GM19324 (cell line): ENCODE measurements around the gene FAM124A.

Experiments used
- ATAC-seq: cut with Tn5 transposase; IDR thresholded peaks from one replicate; pipeline ENCODE4 v1.9.1; 2021; ENCODE audit warnings: mild to moderate bottlenecking, moderate library complexity; ENCODE audit not compliant: unreplicated experiment, low FRiP score

Gene FAM124A

DNA sequence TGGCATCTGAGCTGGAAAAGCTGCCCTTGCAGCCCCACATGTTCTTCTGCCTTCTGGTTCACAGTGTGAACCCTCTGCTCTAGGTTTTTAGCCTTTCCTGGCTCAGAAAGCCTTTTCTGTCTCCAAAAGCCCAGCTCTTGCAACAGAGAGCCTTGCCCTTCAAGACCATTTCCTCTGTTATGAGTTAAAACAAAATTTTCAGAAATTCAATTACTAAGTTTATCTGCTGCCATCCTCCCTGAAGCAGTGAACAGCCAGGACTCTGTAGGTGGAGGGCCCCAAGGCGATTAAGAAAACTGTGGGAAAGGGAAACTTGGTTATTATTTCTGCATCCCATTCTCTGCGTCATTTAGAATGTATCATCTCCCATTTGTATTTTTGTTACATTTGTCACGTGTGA lies 18.8 kb downstream of the FAM124A start:
- no peak for ATAC-seq

DNA sequence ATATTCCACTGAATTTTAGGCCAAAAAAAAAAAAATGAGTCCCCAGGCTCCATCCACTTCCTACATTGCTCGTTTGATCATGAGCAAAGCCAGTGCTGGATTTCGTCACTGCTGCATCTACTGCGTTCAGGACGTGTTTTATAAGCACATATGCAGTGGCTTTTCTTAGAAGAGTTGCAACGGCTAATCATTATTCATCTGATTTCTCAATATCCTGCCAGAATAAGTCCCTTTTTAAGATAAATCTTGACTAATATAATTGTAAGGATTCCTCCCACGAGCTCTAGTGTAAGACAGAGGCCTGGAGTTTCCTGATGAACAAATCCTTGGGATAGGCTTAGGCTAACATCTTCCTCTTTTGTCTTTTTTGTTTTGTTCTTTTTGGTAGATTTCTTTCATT lies 19.5 kb downstream of the FAM124A start:
- no peak for ATAC-seq

DNA sequence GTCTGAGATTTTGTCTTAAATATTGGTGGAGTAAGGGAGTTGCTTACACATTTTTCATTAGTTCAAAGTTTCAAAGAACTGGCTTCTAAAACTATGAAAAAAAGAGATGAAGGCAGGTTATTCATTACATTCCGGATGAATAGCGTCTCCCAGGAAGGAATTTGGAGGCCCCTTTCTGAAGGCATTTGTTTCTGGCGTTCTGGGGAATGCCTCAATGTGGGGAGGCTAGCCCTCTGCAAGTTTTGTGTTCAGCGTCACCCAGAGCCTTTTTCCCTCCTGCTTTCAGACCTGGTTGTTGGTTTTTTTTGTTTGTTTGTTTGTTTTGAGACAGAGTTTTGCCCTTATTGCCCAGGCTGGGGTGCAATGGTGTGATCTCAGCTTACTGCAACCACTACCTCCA lies 21.0 kb downstream of the FAM124A start:
- no peak for ATAC-seq

DNA sequence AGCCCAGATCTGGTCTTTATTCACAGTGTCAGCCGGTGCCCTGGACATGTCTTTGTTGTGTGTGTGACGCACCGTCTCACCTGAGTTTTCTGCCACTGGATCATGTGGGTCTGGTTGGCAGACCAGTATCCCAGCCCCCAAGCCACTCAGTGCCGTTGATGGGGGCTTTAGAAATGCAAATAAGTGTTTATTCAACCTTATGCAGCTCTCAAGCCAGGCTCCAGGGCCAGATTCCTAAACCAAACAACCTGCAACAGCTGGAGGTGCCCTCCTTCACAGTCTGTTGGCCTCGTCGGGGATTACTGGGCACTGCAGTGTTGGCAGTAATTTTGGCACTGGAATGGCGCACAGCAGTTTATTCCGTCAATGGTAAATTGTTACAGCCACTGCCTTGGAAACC lies 21.6 kb downstream of the FAM124A start:
- no peak for ATAC-seq

DNA sequence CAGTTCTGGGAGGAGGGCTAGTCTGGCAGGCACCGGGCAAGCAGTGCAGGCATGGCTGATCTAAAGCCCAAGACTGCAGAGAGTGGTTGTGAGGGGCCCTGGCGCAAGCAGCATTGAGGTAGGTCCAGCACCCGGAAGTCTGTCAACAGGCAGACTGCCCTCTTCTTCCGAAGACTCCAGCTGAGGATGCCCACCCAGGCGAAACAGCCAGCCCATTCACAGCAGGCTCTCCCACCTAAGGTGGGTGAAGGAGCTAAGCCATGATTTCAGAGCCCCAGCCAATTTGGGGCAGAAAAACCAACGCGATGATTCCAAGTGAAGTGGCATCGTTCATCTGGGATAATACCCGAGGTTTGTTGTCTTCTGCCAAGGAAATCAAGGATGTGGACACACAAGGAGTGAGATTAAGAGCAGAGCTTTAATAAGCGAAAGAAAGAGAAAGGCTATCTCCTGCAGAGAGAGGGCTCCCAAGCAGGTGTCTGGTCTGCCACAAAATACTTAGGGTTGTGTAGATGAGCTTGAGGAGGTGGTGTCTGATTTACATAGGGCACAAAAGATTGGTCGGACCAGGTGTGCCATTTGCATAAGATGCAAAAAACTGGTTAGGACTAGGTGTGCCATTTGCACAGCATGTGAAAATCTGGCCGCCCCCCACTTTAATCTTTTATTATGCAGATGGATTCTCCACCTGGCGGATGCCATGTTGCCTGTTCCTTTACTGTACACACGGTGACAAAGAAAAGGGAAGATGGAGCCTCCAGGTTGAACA lies 22.6 kb downstream of the FAM124A start:
- ATAC-seq: no peak

DNA sequence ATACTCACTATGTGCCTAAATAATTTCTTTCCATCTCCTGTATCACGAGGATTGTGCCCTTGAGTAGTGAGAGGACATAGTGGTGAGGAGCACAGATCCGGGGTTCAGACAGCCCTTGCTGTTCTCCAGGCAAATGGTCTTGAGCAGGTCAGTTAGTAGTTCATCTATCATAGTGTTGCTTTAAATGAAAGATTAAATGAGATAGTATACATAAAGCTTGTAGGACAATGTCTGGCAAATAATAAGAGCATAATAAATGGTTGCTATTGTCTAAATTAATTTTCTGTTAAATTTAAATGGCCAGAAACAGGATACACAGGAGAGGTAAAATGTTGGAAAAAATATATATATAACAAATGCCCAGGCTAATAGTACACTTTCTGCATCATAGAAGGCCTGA lies 23.4 kb downstream of the FAM124A start:
- ATAC-seq: no peak

DNA sequence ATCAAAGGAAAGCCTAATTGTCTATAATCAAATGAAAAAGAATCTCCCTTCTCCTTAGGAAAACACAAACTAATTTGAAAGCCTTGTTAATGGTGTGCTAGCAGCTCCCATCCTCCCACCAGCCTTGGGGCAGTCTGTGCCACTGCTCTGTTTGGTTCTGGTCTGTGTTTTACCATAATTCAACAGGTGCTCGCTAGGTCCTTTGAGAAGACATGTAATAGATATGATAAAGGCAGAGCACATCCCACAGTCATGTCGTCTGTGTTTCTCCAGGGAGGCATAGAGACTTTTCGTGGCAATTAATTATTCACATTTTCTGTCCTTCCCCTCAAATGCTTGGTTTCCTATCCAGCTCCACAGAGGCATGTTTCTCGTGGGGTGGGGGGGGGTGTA lies 23.8 kb downstream of the FAM124A start:
- ATAC-seq: no peak

DNA sequence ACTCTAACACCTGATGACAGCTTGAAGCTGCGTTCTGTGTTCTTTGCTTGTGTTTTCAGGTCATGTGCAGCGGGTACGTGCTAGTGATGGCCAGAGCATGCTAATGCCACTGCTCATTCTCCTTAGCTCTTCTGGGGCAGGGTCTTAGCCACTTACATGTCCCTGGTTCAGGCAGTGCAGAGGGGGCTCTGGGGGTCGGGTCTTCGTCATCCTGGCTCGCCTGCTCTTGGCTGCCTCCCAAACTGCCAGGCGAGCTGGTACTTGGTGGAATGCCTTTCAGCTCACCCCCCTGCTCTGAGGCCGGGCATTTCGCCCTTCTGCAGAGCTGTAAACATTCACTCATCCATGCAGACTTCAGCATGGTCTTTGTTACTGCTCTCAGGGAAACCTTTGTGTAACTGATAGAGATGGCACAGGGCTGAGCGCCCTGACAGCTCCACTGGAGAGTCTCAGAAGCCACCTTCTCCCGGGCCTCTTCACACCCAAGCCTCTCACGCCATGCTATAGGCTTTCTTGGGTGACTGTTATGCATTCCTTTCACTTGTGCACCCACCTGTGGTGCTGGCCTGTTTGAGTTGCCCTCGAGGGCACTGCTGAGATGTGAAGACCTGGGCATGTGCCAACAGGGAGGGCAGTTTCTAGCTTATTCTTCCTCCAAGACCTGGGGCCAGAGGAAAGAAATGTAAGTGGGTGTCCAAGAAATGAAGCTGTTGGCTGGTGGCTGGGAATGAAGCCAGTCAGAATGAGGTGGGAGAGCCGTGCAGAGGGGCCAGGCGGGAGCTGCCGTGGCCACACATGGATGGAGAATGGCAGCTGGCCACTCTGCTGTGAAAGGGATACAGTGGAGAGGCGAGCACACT lies 24.4 kb downstream of the FAM124A start:
- no peak for ATAC-seq

DNA sequence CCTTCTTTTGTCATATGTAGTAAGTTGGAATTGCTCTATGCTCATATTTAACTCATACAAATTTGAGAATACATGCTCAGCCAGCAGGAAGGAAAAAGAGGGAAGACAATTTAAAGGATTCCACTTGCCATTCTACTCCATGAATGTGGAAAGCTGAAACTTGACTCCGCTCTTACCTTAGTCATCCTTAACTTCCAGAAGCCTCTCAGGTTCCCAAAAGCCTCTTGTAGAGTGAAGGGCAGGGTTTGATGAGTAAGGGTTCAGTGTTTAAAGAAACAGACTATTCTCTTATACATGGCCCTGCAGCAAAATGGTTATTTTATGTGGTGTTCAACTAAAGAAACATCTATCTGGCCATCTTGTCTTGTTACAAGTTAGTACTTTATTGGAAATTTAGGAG lies 27.1 kb downstream of the FAM124A start:
- ATAC-seq: no peak

DNA sequence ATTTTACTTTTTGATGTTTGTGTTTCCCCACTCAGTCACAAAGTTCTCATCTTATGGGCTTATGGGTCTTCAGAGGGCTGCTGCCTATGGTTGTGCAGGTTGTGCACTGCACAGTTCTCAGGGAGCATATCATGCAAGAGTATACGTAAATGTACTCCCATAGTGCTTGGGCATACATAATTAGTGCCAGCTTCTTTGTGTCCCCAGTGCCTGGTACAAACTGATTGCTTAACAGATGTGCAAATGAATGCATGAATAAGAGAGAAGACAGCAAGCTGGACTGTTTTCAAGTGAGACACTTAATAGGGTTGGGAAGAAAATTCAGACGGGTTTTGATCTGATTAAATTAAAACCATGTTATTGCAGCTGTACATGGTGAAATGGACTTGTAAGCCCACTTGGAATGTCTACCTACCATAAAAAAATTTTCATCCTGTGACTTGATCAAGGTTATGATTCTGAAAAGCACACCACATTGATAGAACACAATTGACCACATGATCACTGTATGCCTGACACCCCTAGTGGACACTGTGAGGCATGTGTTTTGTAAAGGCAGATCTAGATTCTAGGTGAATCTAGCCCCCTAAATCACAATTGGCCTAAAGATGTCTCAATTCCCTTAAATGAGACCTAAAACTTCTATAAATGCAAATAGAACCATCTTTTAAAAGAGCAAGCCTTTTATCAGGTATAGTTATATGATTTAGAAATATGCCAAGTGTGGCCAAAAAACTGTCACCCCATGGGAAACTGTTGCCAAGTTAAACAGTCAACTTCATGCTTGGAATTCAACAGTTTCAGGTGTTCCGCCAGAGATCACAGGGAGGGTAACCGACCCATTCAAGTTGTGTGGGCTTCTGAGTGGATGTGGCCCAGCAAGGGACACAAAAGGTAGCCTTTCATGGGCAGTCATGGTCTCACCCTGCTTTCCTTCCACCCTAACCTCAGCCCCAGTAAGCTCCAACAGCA lies 27.9 kb downstream of the FAM124A start:
- no peak for ATAC-seq

DNA sequence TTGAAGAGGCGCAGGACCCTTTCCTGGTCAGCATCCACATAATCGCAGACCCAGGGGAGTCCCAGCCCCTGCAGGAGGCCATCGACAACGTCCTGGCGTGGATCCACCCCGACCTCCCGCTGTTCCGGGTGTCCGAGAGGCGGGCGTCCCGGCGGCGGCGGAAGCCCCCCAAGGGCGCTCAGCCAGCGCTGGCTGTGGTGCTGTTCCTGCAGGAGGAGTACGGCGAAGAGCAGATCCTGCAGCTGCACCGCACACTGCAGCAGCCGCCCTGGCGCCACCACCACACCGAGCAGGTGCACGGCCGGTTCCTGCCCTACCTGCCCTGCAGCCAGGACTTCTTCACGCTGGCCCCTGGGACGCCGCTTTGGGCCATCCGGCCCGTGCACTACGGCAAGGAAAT lies 29.3 kb downstream of the FAM124A start:
- no peak for ATAC-seq

DNA sequence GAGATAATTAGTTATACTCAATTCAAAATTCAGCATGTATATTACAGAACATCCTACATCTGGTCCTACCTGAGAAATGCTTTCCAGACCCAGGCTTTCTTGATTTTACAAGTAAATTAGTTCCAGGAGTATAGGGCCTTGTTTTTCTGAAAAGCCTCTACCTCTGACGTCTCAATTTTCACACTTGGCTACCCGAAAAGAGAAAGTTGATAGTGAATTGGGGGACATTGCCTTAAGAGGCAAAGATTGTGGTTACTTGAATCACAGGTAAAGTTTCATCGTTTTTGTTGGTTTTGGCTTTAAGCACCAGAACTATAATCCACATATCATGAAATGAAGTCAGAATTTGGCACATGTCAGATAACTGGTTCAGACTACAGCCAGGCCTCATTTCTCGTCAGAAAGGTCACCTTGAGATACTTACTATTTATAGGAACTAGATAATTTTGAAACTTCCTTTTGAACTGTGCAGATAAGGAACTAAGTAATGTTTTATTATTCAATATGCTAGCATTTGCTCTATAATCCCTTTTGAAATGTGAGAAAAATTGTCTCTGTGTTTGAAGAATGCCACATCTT lies 30.8 kb downstream of the FAM124A start:
- ATAC-seq: no peak

DNA sequence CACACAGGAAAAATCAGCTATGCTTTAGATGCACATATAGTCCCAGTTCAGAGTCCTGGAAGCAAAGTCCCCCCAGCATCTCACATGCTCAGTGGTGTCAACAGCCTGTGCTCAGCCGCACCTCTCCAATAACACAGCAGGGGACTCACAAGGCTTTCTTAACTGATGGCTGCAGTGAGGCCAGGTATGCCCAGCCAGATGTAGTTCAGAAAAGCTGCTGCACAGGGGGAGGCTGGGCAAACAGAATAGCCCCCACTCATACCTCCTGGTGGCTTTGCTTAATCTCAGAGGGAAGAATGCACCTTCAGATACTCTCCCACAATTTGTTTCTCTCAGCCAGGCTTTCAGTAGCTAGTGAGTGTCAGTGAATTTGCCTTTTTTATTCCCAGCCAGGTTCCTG lies 33.4 kb downstream of the FAM124A start:
- no peak for ATAC-seq

DNA sequence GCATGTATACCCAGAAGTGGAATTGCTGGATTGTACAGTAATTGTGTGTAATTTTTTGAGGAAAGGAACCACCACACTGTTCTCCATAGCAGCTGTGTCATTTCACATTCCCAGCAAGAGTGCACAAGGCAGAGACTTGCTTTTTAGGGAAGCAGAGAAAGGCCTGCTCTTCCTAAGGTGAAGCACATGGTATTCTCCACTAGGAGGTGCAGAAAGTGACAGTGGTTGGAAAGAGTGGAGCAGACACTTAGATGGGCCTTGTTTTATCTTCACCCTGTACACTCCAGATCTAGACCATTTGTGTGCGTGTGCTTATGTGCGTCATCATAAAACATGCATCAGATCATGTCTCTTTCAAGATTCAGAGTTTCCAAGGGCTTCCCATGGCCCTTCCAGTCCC lies 35.0 kb downstream of the FAM124A start:
- no peak for ATAC-seq

DNA sequence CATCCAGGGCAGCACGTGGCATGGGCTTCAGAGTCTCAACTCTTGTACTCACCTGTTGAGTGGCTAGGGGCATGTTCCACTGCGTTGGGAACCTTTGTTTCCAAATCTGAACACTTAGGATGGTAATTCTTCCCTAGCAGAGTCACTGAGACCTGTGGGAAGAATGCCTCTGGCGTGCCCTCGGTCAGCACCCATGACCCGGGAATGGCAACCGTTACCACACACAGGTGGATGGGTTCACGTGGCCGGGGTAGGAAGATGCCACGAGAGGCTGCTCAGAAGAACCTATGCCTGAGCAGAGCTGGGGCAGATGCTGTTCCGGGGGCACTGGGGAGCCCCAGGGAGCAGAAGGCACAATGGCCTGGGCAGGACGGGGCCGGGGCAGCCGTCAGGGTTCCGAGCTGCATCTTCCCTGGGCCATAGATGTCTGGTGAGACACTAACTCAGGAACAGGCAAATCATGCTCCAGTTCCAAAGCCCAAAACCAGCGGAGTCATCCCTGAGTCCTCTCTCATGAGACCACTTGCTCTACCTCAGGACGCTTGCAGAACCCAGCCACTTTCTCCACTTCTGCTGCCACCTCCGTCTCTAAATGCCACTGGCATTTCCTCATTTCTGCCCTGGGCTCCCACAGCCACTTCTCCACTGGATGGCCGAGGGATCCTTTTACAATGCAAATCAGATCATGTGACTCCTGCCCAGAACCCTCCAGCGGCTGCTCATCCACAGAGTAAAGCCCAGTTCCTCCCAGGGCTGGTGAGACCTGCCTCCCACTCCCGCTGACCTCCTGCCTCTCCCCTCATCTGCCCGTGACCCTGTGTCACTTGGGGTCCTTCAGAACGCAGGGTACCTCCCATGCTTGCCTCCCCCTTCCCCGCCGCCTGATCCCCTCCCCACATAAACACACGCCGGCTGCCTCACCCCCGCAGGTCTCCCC lies 36.7 kb downstream of the FAM124A start:
- no peak for ATAC-seq

DNA sequence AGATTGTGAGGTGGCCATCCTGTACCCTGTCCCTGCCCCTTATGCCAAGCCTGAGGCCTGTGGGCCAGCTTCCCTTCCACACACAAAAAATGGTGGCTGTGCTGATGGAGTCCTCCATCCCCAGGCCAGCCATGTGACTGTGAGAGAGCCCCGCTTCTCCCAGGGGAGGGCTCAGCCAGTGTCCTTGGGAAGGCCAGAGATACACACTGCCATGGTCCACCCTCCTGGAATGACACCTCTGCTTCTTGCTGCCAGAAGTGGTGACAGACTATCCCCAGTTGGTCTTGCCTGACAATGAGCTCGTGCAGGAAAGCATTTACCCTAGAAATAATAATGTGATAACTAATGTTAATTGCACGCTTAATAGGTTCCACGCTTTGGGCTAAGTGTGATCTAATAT lies 38.0 kb downstream of the FAM124A start:
- no peak for ATAC-seq

DNA sequence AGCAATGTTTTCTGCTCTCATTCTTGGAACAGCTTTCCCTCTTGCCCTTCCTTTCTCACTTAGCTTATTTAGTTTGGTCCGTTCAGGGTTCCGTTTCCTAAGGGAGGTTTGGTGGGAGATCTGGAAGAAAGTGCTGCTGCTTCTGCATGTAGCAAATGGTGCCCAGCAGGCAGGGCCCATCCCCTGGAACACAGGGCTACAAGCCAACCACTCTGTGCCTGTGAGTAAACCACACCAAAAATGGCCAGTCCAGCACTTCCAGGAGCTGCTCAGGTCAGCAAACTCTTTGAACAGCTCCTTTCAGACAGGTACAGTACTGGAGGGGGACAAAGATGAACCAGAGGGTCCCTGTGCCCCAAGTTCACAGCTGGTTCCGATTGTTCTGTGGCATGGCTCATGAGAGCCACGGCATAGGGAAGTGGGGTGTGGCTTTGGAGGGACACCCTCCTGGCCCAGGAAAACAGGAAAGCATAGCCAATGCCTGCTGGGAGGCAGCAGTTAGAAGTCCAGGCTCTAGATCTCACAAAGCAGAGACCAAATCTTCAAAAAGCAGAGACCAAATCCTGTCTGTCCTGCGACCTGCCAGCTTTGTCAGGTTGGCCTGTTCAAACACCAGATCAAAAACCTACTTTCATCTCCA lies 39.5 kb downstream of the FAM124A start:
- no peak for ATAC-seq

DNA sequence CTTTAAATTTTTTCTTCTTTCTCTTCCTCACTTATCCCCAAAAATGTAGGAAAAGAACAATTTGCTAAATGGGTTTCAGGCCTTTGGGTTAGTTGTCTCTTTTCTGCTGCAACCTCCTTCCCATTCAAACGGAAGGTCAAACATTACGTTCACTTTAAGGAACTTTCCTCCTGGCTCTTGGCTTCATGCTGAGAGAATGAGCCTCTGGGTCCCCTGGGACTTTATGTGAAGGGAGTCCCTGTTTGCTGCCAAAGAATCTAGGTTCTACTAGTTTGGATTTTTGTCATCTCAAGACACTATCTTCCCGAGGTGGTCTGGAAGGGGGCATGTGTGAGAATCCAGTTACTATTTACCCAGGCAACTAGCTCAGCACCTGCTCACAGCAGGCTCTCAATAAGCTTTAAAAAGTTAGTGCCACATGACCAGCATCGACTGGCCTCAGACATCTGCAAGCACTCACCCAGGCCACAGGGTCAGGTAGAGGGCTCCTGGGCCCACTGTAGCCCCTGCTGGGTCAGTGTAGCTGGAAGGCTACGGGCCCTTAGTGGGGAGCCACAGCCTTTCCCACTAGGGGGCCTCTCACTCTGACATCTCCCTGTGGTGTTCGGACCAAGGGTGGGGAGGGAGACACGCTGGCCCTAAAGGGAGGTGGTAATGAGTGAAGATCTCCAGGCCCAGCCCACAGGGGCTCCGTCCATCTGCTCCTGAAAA lies 40.5 kb downstream of the FAM124A start:
- ATAC-seq: no peak
